ENCODE measurements around the gene LLPH.

- TF ChIP-seq CTCF (IDR thresholded peaks at IDR 0.05) (no peak), POLR2A (IDR thresholded peaks at IDR 0.05) (no peak), EP300 (IDR thresholded peaks at IDR 0.05) (no peak)
Measured at GRCh38 chr12:66117242-66117641, 13.3 kb downstream of the LLPH start.

Measured in stomach (tissue), 4 donors.